MV-4-11 (cell line): ENCODE results near the gene ANTXRL.
"Not testable (repeated sequence)": the region's sequence is repeated elsewhere in the genome, so short reads cannot be mapped to it uniquely, and the experiment has no call there.

Experiments
- DNase-seq: peaks from one replicate; lab custom pipeline; 2025; lab: John Stamatoyannopoulos, UW

The ANTXRL gene

DNA sequence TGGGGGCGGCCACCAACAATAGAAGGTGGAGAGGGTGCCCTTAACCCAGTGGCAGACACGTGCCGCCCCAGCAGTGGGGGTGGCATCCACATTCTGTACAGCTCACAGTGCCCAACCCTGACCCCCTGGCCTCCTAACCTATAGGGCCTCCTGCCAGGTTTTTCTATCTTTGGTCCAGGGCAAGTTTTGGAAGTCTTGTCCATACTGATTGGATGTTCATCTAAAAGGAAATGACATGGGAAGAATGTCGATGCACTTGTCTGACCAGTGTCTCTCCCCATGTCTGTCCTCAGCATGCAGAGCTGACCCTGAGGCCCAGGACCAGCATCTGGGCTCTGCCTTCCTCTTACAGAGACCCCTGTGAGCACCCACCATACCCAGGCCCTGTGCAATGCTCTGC, 32.3 kb upstream of the ANTXRL start:
- DNase-seq, result no peak

DNA sequence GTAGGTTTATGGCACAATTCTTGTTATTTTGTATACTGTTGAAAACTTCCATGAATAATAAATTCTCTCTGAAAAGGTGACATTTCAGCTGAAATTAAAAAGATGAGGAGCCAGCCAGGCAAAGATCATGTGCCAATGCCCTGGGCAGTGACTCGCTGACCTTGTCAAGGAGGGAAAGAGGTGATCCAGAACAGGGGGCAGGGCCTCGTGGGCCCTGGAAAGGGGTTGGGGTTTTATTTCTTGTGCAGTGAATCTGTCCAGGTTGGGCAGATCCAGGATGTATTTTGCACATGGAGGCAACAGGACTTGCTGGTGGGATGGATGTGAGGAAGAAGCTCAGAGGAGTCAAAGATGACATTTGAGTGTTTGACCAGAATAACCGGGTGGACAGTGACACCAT, 31.6 kb upstream of the ANTXRL start:
- DNase-seq, result not testable (repeated sequence)

DNA sequence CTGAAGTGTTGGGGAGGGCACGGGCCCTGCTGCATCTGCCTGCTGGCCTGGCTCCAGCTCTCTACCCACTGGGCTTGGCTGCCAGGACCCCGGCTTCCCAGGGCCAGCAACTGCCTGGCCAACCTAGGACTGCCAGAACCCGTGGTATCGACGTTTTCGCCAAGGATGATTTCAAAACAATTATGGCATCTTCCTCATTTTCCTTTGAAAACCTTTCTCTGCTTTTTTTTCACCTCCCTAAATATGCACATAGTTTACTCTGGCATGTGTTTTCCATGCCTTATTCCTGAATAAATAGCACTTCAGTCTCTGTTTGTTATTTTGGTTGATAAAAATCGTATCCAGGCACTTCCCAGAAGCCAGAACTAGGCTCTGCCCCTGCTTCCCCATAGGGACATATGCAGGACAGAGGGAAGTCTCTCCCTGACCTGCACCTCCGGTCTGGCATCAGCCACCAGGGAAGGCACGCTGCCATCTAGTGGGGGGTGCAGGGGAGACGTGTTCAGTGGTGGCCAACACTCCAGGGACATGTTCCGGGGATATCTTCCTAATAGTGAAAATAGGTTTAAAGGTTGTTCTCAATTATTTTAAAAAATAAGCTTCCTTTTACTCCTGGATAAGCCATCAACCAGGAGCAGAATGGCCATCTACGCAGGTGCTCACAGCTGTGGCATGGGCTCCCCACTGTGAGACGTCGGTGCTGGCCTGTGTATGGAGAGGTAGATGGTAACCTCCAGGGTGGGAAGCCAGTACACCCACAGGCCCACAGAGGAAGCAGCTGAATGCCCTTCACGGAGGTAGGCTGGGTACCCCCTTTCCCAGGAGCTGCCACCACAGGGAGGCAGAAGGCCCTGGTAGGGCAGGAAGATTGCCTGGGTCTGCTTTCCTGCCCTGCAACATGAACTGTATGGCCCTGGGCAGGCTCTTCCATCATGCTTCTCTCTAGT, 30.7 kb upstream of the ANTXRL start:
- DNase-seq, result peak; percentile 31

DNA sequence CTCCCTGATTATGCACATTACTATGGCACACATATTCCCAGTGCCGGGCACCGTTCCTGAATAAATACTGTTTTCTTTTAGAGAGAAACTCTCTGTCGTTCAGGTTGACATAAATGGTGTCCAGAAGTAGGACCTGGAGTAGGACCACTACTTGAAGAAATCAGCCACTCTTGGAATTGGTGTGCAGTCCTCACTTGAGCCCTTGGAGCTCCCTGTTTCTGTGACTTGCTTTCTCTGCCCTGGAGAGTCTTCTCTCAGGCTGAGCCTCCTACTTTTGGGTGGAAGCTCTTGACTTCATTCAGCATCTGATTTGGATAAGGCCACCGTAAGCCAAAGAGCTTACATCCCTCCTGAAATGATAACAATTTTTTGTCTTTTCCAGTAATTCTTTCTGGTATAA, 29.7 kb upstream of the ANTXRL start:
- no peak for DNase-seq

DNA sequence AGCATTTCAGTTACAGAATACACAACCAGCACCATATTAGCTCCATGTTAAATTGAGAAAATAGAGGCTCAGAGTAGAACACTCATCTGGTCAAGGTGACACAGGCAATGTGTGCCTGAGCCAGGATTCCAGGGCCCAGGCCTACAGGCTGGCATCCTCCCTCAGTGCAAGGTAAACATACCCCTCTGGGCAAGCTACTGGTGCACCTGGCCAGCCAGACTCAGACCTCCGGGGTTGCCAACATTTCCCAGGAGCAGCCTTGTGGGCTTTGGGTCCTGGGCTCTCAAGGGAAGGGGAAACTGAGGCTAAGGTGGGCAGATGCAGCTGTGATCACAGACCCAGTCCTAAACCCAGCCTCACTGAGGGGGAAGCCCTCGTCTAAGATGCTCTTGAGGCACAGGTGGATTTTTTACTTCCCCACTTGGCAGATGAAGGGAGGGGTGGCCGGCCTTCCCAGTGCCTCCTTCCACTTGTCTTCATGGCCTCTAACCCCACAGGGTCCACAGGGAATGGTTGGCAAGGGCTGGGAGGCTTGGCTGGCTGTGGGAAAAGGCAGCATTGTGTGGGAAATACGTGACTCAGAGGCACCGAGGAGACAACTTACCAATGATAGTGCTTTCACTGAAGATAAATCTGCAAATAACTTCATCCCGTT, 23.8 kb upstream of the ANTXRL start:
- not testable (repeated sequence) for DNase-seq

DNA sequence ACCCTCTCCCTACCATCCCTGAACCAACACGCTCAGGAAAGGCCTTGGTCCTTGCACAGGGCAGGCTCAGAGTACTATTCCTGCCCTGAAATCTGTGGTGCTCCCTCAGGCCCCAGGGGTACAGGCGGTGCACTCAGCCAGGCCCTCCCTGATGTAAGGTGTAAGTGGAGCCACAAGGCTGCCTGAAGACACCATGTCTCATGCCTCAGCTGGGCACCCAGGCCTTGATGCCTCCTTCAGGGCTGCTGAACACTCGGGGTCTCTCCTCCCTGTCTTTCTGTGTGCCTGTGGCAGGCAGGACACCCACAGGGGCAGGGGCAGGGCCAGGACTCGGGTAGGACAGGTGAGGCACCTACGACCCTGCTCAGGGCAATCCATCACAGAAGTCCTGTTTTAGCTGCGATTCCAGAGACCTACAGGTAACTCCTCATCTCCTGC, 22.9 kb upstream of the ANTXRL start:
- no peak for DNase-seq

DNA sequence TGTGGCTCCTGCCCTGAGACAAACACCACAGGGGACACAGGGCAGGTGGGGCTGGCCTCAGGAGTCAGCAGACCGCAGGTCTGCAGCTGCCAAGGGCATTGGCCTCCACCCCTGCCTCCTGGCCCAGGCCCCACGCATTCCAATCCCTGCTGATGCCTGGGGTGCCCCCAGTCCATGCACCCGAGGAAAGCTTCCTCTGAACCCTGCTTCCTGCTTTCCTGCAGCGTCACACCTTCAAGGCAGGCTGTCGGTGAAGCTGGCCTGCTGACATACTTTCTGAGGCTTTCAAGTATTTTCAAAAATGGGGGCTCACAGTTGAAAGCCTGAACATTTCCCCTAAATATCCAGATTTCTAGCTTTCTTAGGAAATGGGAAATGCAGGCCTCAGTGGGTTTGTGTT, 22.5 kb upstream of the ANTXRL start:
- DNase-seq, result no peak

DNA sequence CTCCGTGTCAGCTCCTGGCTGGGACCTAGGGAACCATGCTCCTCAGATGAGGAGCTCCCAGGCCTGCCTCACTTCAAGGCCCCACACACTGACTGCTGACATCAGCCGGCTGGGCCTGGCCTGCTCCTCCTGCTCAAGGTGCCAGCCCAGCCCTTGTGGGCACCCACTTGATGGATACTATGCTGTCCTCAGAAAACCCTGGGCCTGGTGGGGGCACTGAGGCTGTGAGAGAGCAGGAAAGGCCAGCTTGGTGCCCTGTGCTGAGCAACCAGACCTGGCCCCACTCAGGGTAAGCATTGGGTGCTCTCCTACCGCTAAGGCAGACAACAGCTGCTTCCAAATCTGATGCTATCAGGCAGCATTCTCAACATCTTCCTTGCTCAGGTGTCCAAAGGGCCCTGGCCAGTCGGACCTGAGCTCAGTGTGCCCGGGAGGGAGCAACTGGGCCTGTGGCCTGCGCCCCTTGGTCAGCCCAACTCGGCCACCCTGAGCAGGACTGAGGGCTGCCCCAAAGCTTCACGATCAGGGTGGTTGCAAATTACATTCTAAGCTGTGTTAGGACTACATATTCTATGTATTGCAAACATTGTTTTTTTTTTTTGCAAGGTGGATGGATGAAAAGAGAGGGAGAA, 21.9 kb upstream of the ANTXRL start:
- DNase-seq, result no peak

DNA sequence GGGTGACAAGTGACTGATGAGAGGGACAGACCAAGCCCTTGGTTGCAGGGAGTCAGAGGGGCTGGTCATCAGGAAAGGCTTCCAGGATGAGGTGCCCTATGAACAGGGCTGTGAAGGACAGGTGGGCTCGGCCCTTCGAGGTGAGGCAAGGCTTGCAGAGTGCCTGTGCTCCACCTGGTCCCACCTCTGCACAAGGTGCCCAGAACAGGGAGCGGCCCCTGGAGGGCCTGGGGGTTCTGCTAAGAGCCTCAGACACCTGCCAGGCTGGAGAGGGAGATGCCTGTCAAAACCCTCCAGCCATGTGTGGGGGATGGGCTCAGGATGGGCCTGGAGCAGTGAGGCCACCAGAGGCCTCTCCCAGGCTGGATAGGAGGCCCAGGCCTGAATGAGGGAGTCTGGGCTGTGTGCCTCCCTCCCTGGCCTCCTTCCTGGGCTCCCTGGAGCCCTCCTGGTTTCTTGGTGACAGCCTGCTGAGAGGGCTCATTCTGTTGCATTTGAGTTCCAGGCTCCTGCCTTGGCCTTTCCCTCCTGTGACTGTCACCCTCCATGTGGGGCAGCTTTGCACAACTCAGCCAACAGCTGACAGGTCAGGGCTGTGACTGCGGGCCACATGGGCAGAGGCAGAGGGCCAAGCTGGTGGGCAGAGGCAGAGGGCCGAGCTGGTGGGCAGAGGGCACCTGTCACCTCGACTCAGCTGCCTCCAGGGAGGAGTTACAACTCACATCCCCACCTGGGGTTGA, 21.1 kb upstream of the ANTXRL start:
- not testable (repeated sequence) for DNase-seq

DNA sequence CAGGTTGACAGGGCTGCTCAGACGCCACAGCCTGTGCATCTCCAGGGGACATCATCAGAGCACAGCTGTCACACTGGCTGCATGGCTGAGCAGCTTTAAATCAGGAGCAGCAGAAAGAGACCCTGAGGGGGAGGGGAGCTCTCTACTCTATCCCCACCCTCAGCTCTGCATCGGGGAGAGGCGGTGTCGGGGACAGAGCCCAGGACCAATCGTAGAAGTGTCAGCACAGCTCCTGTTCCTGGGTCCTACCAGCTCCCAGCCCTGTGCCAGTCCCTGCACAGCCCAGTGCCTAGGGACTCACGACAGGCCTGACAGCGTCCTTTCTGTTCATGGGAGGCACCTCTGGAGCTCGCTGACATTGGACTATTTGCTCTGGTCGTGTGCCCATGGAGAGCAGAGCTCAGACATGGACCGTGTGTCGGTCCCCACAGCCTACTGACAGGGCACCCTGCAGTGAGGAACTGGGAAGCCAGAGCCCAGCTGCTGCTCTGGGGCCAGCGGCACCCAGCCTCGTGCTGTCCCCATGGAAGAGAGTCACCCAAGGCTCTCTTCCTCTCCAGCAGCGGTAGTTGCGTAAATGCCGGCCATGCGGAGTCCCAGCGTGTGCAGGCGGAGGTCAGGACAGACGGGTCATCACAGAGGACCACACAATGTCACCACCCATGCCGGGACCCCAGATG, 20.4 kb upstream of the ANTXRL start:
- DNase-seq, result peak; percentile 49

DNA sequence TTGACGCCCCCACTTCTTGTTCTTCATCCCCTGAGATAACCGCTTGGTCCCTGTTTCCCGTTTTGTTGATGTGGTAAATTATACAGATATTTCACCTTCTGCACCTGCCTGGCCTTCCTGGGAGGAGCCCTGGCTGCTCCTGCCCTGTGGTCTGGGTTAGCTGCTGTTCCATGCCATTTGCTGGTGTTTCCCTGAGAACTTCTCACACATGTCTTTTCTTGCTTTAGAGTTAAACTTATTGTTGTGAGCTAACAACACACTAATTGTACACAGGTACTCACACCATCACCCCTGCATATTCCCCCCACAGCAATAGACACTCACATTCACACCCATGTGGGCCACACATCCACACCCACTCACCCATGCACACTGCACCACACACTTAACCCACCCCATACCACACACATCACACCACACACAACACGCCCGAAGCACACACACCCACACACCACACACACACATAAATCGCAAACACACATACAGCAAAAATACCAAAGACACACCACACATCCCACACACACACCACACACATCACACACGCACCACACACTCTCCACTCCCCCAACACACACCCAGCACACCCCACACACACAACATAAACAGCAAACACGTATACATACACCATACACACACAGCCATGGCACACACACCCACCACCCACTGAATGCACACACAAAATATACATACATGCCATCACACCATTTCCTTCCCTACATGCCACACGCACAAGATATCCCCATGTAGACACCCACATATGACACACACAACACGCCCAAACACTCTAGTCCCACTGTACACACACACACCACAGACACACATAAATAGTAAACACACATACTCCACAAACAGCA, 19.4 kb upstream of the ANTXRL start:
- DNase-seq, result no peak

DNA sequence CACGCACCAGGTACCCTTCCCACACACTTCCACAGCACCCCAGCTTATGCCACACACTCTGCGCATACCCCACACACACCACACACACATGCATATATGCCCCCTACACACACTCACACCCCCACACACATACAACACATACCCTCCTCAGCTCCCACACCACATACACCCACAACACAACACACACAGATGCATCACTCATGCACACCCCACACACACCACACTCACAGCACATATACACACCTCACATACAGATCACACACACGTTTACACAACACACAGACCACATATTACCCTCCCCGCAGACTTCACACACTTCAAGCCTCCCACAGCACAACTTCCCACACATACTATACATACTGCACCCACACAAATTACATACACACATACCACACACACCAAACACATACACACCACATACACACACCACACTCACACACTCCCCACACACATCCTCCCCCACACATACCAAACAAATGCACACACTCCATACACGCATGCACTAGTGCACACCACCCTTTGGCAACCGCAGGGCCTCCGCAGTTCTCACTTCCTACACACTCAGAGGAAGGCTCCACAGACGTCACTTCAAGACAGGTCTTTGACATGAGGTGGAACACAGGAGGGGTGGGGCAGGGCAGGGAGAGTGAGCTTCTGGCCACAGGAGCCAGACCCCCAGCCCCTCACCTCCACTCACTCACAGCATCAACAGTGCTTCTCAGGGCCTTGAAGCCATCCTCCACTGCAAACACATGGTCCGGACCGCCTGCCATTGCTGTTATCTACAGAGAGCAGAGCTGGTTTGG, 18.5 kb upstream of the ANTXRL start:
- DNase-seq, result no peak

DNA sequence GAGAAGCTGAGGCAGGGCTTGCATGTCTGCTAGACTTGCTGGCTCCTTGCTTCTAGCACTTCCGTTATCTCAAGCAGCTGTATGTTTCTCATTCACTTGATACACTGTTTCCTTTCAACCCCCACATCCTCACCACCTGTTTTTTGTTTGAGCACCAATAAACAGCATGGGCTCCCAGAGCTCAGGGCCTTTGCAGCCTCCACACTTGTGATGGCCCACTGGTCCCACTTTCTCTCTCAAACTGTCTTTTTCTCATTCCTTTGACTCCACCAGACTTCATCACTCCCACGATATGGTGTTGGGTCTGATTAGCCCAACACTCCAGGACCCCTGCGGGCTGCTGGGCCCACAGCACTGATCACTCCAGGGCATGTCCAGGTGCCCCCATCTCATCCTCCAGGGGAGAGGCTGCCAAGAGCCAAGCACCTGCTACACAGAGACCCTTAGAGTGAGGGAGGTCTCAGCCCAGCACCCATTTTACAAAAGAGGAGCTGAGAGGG, 17.2 kb upstream of the ANTXRL start:
- not testable (repeated sequence) for DNase-seq

DNA sequence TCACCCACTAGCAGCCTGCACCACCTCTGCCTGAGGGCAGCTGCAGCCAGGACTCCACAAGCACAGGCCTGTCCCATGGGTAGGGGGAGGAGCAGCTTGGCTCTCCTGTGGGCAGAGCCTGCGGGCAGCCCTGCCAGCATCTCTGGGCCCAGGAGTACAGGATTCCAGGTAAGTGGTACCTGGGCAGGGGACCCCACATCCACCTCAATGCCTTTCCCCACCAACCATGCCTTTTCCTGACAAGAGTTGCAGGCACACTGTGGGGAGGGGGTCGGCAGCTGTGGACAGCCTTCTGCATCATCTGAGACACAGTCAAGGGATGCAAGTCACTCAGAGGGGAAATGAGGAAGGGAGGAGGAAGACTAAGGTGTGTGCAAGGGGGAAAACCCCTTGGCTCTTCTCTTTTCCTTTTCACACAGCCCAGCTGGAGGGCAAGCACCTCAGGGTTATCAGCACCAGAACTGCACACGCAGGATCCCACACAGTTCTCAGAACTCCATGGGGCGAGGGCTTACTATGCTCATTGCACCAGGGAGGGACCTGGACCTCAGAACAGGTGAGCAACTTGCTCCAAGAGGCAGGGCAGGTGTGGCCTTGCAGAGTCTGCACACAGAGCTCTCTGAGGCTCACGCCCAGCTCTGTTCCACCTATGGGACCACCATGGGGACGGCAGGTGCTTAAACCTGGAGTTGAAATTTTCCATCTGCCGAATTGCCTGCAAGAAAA, 16.5 kb upstream of the ANTXRL start:
- DNase-seq, result no peak

DNA sequence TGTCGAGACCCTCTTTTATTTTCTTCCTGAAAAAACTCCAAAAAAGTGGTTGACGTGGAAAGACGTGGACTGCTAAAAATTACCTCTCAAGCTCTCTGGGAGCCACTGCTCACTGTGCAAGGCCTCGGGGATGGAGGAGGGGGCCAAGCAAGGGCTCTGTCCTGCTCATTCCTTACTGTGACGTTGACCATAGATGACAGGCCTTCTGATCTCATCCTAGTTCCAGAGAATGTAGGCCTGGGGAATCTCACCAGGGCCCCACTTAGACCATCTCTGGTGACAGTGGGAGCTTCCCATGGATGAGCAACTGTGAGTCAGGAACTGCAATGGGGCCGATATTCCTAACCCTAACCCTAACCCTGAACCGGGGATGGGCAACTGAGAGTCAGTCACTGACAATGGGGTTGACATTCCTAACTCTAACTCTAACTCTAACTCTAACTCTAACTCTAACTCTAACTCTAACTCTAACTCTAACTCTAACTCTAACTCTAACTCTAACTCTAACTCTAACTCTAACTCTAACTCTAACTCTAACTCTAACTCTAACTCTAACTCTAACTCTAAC, 15.8 kb upstream of the ANTXRL start:
- not testable (repeated sequence) for DNase-seq

DNA sequence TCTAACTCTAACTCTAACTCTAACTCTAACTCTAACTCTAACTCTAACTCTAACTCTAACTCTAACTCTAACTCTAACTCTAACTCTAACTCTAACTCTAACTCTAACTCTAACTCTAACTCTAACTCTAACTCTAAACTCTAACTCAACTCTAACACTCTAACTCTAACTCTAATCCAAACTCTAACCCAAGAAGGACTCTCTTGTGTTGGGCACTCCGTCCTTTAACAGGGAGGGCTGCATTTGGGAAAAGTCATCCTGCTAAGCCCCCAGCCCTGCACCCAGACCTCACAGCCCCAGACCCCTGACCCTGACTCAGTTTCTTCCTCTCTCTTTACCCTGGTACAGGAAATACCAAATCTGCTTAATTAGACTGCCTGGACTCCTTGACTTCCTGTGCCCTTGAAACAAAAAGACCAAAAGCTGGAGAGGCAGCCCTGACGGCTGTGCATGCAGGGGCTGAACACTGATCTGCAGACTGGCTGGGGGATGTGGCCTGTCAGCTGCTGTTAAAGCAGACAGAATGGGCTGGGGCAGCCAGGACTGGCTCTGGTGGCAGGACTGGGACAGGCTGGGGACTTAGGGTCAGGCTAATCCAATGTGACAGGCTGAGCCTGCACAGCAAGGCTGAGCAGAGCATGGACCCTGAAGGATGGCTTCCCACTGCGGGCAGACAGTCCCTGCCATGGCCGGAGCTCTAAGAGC, 14.8 kb upstream of the ANTXRL start:
- not testable (repeated sequence) for DNase-seq

DNA sequence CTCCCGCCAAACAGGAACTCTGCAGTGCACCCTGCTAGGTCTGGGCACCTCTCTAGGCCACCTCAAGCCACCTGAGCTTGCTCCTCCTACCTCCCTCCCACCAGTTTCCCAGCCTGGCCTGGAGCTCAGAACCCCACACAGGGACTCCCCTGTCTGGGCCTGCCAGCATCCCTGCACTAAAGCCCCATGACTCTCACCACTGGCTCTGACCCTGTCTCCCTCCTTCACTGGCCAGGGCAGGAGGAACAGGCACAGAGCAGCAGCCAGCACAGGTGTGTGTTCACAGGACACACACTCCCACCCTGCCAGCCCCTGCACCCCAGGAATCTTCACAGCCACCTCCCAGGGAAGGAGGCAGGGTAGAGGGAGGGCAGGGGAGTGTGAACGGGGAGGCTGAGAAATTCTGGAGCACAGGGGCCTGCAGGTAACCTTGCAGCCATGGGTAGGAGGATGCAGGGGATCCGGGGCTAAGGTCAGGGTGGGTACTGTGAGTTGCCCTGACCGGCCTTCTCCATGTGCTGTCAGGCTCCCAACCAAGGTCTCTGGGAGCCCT, 13.9 kb upstream of the ANTXRL start:
- DNase-seq, result no peak
